HG02588 (cell line): Measurements from ENCODE around the gene THSD1.

ENCODE experiments used
- ATAC-seq: cut with Tn5 transposase; IDR thresholded peaks from one replicate; pipeline ENCODE4 v1.9.1; 2021; ENCODE audit warnings: mild to moderate bottlenecking, moderate library complexity; ENCODE audit not compliant: unreplicated experiment

The THSD1 gene

DNA sequence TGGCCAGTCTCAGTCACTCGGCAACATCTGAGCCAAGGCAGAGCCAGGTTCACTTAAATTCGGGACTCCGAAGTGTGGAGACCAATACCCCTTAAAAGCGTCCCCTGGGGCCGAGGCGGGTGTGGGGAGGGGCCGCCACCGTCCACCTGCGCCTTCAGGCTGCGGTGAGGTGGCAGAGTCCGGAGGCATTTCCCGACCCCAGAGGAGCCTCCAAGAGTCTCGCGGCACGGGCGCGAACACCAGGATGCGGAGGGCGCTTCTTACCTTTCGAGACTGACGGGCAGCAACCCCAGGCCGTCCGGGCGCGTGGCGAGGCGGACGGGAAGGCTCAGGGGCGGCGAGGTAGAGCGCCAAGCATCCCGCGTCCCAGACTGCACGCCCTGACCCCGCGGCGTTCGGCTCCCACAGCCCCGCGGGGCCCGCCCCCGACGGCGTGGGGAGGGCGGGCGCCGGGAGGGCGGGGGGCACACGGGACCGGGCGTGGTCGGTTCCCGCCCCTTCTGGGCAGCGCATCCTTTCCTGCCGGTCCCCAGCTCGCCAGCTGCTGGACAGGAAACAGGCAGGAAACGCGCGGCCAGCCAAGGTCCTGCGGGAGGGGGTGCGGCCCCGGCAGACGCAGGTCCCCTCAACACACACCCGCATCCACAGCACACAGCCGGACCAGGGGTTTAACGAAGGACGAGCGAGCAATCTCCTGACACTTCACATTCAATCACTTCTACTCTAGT is at the start of gene THSD1:
TSS of gene THSD1 (minus strand) at position 406 of the 728 bp plus-strand sequence. CDS start 3,572 bp downstream, outside the sequence.
- ATAC-seq = no peak

- ATAC-seq = peak; percentile 23
Observed at GRCh38 chr13:52455677-52456041, 49.7 kb upstream of the THSD1 start.

- peak; percentile 70 for ATAC-seq
Observed at GRCh38 chr13:52454820-52455676, 49.1 kb upstream of the THSD1 start, which contains the start of gene CKAP2. Gene CKAP2, plus strand, starts transcription at chr13:52455478. Its CDS starts 79 bp downstream, at chr13:52455557.

DNA sequence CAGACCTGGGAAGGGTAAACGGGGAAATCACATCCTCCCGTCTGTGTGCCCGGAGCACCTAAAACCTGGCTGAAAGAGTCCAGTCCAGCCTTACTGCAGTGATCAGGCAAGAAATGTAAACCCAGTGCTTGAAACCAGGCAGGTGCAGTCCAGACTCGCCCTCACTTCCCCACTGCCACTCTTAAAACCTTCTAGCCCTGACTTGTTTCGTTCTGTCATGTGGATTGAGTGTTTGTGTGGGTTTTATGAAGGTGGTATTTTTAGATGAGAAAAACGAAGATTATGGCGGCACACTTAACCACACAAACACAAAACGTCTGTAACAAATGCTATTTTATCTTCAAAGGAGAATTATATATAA is 48.5 kb upstream of the THSD1 start:
- peak; percentile 37 for ATAC-seq

GRCh38 chr13:52452470-52452869 is 46.5 kb upstream of the THSD1 start:
- no peak for ATAC-seq

DNA sequence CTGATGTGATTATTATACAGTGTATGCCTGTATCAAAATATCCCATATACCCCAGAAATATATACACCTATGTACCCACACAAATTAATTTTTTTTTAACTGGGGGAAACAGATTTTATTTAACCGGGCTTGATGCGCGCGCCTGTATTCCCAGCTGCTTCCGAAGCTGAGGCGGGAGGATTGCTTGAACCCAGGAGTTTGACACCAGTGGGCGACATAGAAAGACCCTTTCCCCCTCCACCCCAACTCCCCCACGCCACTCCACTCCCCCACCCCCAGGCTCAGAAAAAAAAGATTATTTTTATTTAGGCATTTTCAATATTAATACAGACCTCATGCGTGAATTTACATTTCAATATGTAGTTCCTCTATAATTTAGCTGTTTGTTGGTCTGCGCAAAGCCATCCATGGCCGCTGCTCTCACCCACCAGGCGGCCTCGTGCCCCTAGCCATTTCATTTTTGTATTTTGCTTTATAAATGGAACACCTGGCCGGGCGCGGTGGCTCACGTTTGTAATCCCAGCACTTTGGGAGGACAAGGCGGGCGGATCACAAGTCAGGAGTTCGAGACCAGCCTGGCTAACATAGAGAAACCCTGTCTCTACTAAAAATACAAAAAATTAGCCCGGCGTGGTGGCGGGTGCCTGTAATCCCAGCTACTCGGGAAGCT is 45.3 kb upstream of the THSD1 start:
- no peak for ATAC-seq

GRCh38 chr13:52450793-52451116 is 44.8 kb upstream of the THSD1 start:
- ATAC-seq = no peak

DNA sequence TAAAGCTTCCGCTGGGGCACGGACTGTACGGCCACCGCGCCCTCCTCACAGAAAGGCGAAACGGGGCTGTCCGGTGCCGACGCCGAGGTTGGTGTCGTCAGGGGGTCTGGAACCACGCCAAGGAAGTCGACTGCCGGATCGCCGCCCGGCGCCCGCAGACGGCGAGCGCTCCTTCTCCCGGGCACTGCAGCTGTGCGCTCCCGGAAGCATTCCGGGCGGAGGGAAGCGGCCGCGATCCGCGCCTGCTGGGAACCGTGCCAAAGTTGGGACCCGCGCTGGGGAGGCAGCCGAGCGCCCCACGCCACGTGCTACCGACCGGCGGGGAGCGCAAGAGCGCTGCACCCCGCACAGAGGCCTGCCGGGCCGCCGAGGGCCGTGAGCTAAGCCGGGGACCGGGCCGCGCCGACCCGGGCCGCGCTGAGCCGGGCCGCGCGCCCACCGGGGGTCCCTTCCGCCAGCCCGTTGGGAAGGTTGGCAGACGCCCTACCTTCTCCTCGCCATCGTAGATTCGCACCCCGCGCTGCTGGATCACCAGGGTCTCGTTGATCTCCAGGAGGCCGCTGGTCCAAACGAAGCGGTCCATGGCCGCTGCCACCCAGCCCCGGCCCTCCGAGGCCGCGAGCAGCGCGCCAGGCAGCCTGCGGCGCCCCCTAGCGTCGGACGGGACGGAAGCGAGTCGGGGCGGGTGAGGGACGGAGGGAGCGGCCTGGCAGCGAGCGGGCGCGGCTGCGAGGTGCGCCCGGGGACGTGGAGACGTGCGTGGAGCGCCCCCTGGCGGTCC is 44.2 kb upstream of the THSD1 start, which contains the start of gene VPS36:
TSS of gene VPS36 (minus strand) at position 623 of the 781 bp plus-strand sequence. CDS start at position 583, 40 bp downstream.
- ATAC-seq = peak; percentile 69

GRCh38 chr13:52449331-52450011 is 43.5 kb upstream of the THSD1 start:
- no peak for ATAC-seq

GRCh38 chr13:52447815-52448552 is 42.0 kb upstream of the THSD1 start:
- no peak for ATAC-seq

GRCh38 chr13:52447354-52447753 is 41.4 kb upstream of the THSD1 start:
- no peak for ATAC-seq

- ATAC-seq = no peak
Observed at GRCh38 chr13:52446265-52446664, 40.3 kb upstream of the THSD1 start.

- no peak for ATAC-seq
Observed at GRCh38 chr13:52432456-52432855, 26.5 kb upstream of the THSD1 start.

DNA sequence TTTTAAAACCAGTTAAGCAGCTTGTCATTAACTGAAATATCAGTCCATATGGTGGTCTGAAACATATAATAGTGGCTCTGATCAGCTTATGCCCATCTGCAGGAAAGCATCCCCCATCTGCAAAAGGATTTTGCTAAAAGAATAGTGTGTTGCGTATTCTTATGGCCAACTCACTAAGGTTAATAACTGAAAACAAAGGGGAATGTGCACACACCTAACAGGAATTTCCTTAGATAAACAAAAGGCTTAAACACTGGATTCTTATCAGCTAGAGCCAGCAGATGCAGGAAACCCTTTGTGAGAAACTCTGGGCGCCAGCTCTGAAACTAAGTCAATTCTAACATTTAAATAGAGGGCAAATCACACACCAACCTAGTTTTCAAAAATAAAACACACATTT is 22.3 kb upstream of the THSD1 start:
- no peak for ATAC-seq

- ATAC-seq = no peak
Observed at GRCh38 chr13:52421216-52421615, 15.2 kb upstream of the THSD1 start.

DNA sequence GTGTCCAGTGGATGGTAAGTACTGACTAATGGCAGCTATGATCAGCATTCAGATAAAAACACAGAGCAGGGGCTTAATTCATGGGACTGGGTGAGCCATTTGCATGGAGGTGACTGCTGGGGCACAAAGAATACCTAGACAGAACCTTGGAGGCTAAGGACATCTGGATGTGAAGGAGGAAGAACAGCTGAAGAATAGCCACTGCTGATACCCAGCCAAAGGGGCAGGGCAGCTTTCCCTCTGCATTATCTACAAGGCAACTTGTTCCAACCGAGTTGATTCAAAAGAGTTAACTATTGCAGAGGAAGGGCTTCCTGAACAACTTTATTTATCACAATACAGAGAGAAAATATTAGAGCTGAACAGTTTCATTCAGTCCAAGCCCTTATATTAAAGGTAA is 13.1 kb upstream of the THSD1 start:
- no peak for ATAC-seq

DNA sequence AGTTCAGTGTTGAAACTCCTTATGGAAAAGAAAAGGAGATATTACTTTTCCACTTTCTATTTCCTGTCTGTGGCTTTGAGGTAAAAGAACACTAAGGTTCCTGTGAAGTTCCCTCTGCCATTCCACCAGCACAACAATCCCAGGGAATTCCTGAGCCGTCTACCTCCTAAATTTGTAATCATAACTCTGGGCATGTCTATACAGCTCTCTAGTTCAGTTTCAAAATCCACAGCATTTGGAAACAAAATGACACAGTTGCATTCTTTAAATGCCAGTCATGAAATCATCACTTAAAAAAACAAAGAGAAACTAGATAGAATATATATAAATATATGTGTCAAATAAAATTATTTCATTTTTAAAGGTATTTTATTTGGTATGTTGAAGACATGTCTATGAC is 9.0 kb upstream of the THSD1 start:
- ATAC-seq = no peak

GRCh38 chr13:52414051-52414450 is 8.1 kb upstream of the THSD1 start:
- no peak for ATAC-seq

DNA sequence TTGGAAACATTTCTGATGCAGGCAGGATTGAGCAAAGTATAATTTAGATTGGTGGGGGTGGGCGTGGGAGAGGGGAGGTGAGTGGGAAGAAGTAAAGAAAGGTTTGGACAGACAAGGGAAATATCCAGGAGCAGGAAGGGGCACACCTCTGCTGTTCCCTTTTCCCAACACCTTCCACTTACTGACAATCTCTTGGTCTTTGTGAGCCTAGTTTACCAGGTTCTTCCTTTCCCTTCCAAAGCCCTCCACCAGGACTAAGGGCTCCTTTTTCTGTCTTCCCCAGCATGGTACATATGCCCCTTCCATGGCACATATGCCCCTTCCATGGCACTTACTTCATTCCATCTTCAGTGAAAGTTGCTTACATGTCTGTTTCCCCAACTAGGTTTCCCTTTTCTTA is 6.2 kb upstream of the THSD1 start:
- no peak for ATAC-seq

DNA sequence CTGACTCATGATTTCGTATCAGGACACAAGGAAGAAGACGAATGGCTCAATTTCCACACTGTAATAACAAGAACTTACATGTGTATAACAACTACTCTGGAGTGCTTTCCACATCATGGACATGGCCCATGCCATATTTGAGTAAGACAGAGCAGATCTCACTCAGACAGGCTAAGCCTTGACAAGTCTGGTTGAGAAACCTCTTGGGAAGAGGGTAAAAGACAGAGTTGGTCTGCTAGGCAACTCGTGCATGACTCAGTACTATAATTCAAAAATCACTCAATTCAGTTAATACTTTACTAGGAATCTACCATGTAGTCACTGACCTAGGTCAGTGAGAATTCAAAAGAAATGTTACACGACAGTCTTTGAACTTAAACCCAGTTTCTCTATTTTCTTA is 5.7 kb upstream of the THSD1 start:
- ATAC-seq = peak; percentile 94
